Neural crest cell (in vitro differentiated cells): ENCODE data around the gene ZHX3. TPM values are rescaled to one million over a fixed set of nuclear protein-coding genes. Genes with fewer than 3 reads are reported as not detected.
A peak's percentile ranks its signal among the peaks of the same experiment; 100 is the strongest.

Experiments
- DNase-seq: peaks from one replicate; pipeline ENCODE4 v3.0.0; 2021; ENCODE audit warnings: low read depth, mixed read lengths, low spot score
- H3K27ac Mint-ChIP-seq: one replicate; pipeline ENCODE4 v1.8.0; 2021; ENCODE audit warnings: mild to moderate bottlenecking, mixed read lengths; ENCODE audit not compliant: unreplicated experiment
- H3K27me3 Mint-ChIP-seq: 2 replicates; pipeline ENCODE4 v1.8.0; 2021; ENCODE audit warnings: low read depth, mild to moderate bottlenecking, mixed read lengths
- H3K36me3 Mint-ChIP-seq: 2 replicates; pipeline ENCODE4 v1.8.0; 2021; ENCODE audit warnings: low read depth, mild to moderate bottlenecking, mixed read lengths
- H3K4me1 Mint-ChIP-seq: 2 replicates; pipeline ENCODE4 v1.8.0; 2021; ENCODE audit warnings: mixed read lengths
- H3K4me3 Mint-ChIP-seq: one replicate; pipeline ENCODE4 v1.8.0; 2021; ENCODE audit warnings: mild to moderate bottlenecking, mixed read lengths
- H3K9me3 Mint-ChIP-seq: 2 replicates; pipeline ENCODE4 v1.8.0; 2021; ENCODE audit warnings: mixed read lengths
- CTCF ChIP-seq: fragments of 200-600 bp; sonication (generic); conservative IDR thresholded peaks from 2 replicates; pipeline ENCODE4 v1.5.0; 2021; ENCODE audit warnings: antibody characterized with exemption, mild to moderate bottlenecking
- total RNA-seq: library from RNA; stranded (reverse); gene quantifications from 2 replicates; pipeline ENCODE4 v1.2.1, GENCODE V29; 2021

The ZHX3 gene
- total RNA-seq, 1 donor from 2014 or later = 13.0 TPM

- no peaks in the 10 kb centered on the region for H3K9me3 Mint-ChIP-seq
- H3K27me3 Mint-ChIP-seq = peaks cover 6% of the 10 kb centered on the region
- H3K27ac Mint-ChIP-seq = no peak within 1 kb of the TSS
- DNase-seq = peak; percentile 68
- TF ChIP-seq CTCF = no peak
- peak within 1 kb of the TSS; percentile 72 for H3K4me3 Mint-ChIP-seq
- no peaks in the 10 kb centered on the region for H3K36me3 Mint-ChIP-seq
- H3K4me1 Mint-ChIP-seq = peaks cover 11% of the 10 kb centered on the region
Observed at GRCh38 chr20:41340327-41341055, 23.0 kb upstream of the ZHX3 start, which contains the start of gene LPIN3. Gene LPIN3 (plus strand): TSS chr20:41340821. CDS start chr20:41345804, 4,983 bp downstream.

GRCh38 chr20:41339957-41340326 lies 22.4 kb upstream of the ZHX3 start:
- Mint-ChIP-seq H3K4me3 (peak overlapping the region; percentile 72), H3K27me3 (peaks cover 6% of the 10 kb centered on the region), H3K9me3 (no peaks in the 10 kb centered on the region), H3K4me1 (peaks cover 11% of the 10 kb centered on the region), H3K36me3 (no peaks in the 10 kb centered on the region), H3K27ac (no peak overlapping the region)
- TF ChIP-seq CTCF = peak; percentile 99
- peak; percentile 82 for DNase-seq

GRCh38 chr20:41336711-41337492 lies 19.4 kb upstream of the ZHX3 start:
- peaks cover 6% of the 10 kb centered on the region for H3K27me3 Mint-ChIP-seq
- no peak overlapping the region for H3K4me3 Mint-ChIP-seq
- no peaks in the 10 kb centered on the region for H3K9me3 Mint-ChIP-seq
- no peaks in the 10 kb centered on the region for H3K36me3 Mint-ChIP-seq
- H3K4me1 Mint-ChIP-seq = peaks cover 11% of the 10 kb centered on the region
- no peak for DNase-seq
- H3K27ac Mint-ChIP-seq = no peak overlapping the region
- no peak for TF ChIP-seq CTCF

- Mint-ChIP-seq H3K4me3 (no peak overlapping the region), H3K4me1 (peaks cover 11% of the 10 kb centered on the region), H3K9me3 (no peaks in the 10 kb centered on the region), H3K27ac (no peak overlapping the region), H3K27me3 (peaks cover 6% of the 10 kb centered on the region), H3K36me3 (no peaks in the 10 kb centered on the region)
- TF ChIP-seq CTCF = no peak
- DNase-seq = no peak
Observed at GRCh38 chr20:41335591-41335990, 18.1 kb upstream of the ZHX3 start.

- H3K36me3 Mint-ChIP-seq = no peaks in the 10 kb centered on the region
- no peak overlapping the region for H3K27ac Mint-ChIP-seq
- H3K4me3 Mint-ChIP-seq = no peak overlapping the region
- peaks cover 2% of the 10 kb centered on the region for H3K27me3 Mint-ChIP-seq
- TF ChIP-seq CTCF = no peak
- peaks cover 3% of the 10 kb centered on the region for H3K4me1 Mint-ChIP-seq
- DNase-seq = no peak
- H3K9me3 Mint-ChIP-seq = no peaks in the 10 kb centered on the region
Observed at GRCh38 chr20:41334443-41335421, 17.2 kb upstream of the ZHX3 start.
